Keratinocyte (primary cell): Measurements from ENCODE around the gene LRRC15.

Experiments used
- EZH2 ChIP-seq: IDR thresholded peaks from one replicate; pipeline ENCODE4 v1.6.1; 2012; ENCODE audit warnings: inconsistent platforms, mild to moderate bottlenecking, low read length, moderate library complexity
- TF ChIP-seq, protein P1 (sequence below), 3 experiments: IDR thresholded peaks in 1 of 3; conservative IDR thresholded peaks in 1 of 3; optimal IDR thresholded peaks in 1 of 3; 2 replicates in 2 of 3; 3 replicates in 1 of 3; pipeline versions ENCODE3 to v1.5.1; 2011; ENCODE audit warnings: low read length in 3 of 3, mild to moderate bottlenecking in 3 of 3, moderate library complexity in 2 of 3, control low read depth in 1 of 3, inconsistent platforms in 1 of 3; ENCODE audit not compliant: insufficient read depth in 2 of 3; ENCODE audit errors: extremely low read depth in 1 of 3

DNA sequence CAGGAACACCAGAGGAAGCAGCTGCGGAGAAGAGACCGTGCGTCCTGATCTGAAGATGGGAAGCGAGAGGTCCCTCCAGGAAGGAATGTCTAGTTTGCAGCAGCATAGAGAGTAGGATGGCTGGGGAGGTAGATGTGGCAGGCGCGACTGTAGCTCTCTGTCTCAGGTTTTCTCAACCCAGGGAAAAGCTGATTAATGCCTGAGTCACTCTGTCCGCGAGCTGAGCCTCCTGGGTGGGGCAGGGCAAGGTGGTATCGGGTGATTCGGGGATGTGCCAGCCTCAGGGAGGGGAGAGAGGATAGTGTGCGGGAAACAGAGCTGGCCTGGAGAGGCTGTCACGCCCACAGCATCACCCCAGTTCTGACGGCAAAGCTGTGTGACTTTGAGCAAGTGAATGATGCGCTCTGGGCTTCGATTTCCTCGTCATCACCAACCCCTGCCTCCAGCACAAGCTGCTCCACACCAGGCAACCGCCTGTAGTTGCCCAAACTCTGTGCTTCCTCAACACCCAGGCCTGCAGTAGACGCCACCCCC is 46.8 kb downstream of the LRRC15 start:
- TF ChIP-seq, protein P1, sequence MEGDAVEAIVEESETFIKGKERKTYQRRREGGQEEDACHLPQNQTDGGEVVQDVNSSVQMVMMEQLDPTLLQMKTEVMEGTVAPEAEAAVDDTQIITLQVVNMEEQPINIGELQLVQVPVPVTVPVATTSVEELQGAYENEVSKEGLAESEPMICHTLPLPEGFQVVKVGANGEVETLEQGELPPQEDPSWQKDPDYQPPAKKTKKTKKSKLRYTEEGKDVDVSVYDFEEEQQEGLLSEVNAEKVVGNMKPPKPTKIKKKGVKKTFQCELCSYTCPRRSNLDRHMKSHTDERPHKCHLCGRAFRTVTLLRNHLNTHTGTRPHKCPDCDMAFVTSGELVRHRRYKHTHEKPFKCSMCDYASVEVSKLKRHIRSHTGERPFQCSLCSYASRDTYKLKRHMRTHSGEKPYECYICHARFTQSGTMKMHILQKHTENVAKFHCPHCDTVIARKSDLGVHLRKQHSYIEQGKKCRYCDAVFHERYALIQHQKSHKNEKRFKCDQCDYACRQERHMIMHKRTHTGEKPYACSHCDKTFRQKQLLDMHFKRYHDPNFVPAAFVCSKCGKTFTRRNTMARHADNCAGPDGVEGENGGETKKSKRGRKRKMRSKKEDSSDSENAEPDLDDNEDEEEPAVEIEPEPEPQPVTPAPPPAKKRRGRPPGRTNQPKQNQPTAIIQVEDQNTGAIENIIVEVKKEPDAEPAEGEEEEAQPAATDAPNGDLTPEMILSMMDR (optimal IDR thresholded peaks at IDR 0.05 in 1 of 3, IDR thresholded peaks at IDR 0.05 in 1 of 3, conservative IDR thresholded peaks at IDR 0.05 in 1 of 3; ENCODE audit: extremely low read depth in 1 of 3, insufficient read depth in 2 of 3, low read length in 3 of 3): no peak
- TF ChIP-seq EZH2: no peak
